WTC11 (cell line): ENCODE data around the gene MYL7. TPM values are rescaled to one million over a fixed set of nuclear protein-coding genes. Genes with fewer than 3 reads are reported as not detected.

ENCODE experiments used
- CBFB ChIP-seq: sonication (generic); formaldehyde crosslinking; IDR thresholded peaks from 2 replicates; pipeline ENCODE4 v1.8.1; 2022; ENCODE audit warnings: mild to moderate bottlenecking, low read depth, missing genetic modification reagents
- CREM ChIP-seq: sonication (generic); formaldehyde crosslinking; IDR thresholded peaks from 2 replicates; pipeline ENCODE4 v1.8.1; 2022; ENCODE audit warnings: mild to moderate bottlenecking, missing genetic modification reagents, moderate library complexity
- ELF4 ChIP-seq: sonication (generic); formaldehyde crosslinking; IDR thresholded peaks from 2 replicates; pipeline ENCODE4 v1.8.1; 2022; ENCODE audit warnings: low read depth, mild to moderate bottlenecking, moderate library complexity, missing genetic modification reagents
- GABPB1 ChIP-seq: sonication (generic); formaldehyde crosslinking; IDR thresholded peaks from 2 replicates; pipeline ENCODE4 v1.8.1; 2023; ENCODE audit warnings: mild to moderate bottlenecking, missing genetic modification reagents
- GRHL2 ChIP-seq: fragments of 250-450 bp; sonication (Bioruptor Pico); IDR thresholded peaks from 2 replicates; pipeline ENCODE4 v1.8.0; 2022; ENCODE audit warnings: mild to moderate bottlenecking, moderate library complexity; ENCODE audit not compliant: insufficient replicate concordance, severe bottlenecking
- JAZF1 ChIP-seq: fragments of 250-450 bp; sonication (Bioruptor Pico); IDR thresholded peaks from 2 replicates; pipeline ENCODE4 v1.9.0; 2021; ENCODE audit warnings: moderate library complexity, mild to moderate bottlenecking, inconsistent platforms
- MXD4 ChIP-seq: fragments of 250-450 bp; sonication (Bioruptor Pico); IDR thresholded peaks from 2 replicates; pipeline ENCODE4 v1.8.0; 2021; ENCODE audit warnings: mild to moderate bottlenecking, moderate library complexity, borderline replicate concordance
- PRRX2 ChIP-seq: fragments of 250-450 bp; sonication (Bioruptor Pico); IDR thresholded peaks from 2 replicates; pipeline ENCODE4 v1.8.0; 2021; ENCODE audit warnings: mild to moderate bottlenecking
- RORB ChIP-seq: fragments of 250-450 bp; sonication (Bioruptor Pico); IDR thresholded peaks from 2 replicates; pipeline ENCODE4 v1.9.0; 2021; ENCODE audit warnings: mild to moderate bottlenecking
- ZNF317 ChIP-seq: sonication (generic); formaldehyde crosslinking; IDR thresholded peaks from 2 replicates; pipeline ENCODE4 v1.8.1; 2023; ENCODE audit warnings: low read depth, mild to moderate bottlenecking, moderate library complexity, missing genetic modification reagents, borderline replicate concordance
- ZNF416 ChIP-seq: fragments of 250-450 bp; sonication (Bioruptor Pico); IDR thresholded peaks from 2 replicates; pipeline ENCODE4 v1.9.0; 2021; ENCODE audit warnings: mild to moderate bottlenecking, inconsistent platforms
- ZNF423 ChIP-seq: fragments of 250-450 bp; sonication (Bioruptor Pico); IDR thresholded peaks from 2 replicates; pipeline ENCODE4 v2.1.2; 2022; ENCODE audit warnings: mild to moderate bottlenecking, moderate library complexity
- total RNA-seq: library from RNA; stranded (reverse); gene quantifications from 3 replicates; pipeline ENCODE4 v1.2.3, GENCODE V29; 2021
- TF ChIP-seq, protein P1 (sequence below): fragments of 250-450 bp; sonication (Bioruptor Pico); IDR thresholded peaks from 2 replicates; pipeline ENCODE4 v1.8.0; 2021; ENCODE audit warnings: mild to moderate bottlenecking
- TF ChIP-seq, protein P2 (sequence below): sonication (generic); formaldehyde crosslinking; IDR thresholded peaks from 2 replicates; pipeline ENCODE4 v1.8.0; 2022; ENCODE audit warnings: missing genetic modification reagents
- TF ChIP-seq, protein P3 (sequence below): sonication (generic); formaldehyde crosslinking; IDR thresholded peaks from 2 replicates; pipeline ENCODE4 v1.8.1; 2022; ENCODE audit warnings: mild to moderate bottlenecking, missing genetic modification reagents, moderate library complexity, borderline replicate concordance
- TF ChIP-seq, protein P4 (sequence below): fragments of 200-600 bp; IDR thresholded peaks from 2 replicates; pipeline ENCODE4 v1.8.0; 2022; ENCODE audit warnings: antibody characterized with exemption
- TF ChIP-seq, protein P5 (sequence below): fragments of 250-450 bp; sonication (Bioruptor Pico); IDR thresholded peaks from 2 replicates; pipeline ENCODE4 v1.9.0; 2021; ENCODE audit warnings: mild to moderate bottlenecking, borderline replicate concordance
- TF ChIP-seq, protein P6 (sequence below): fragments of 250-450 bp; sonication (Bioruptor Pico); IDR thresholded peaks from 2 replicates; pipeline ENCODE4 v1.9.0; 2021; ENCODE audit warnings: mild to moderate bottlenecking
- TF ChIP-seq, protein P7 (sequence below): fragments of 250-450 bp; sonication (Bioruptor Pico); IDR thresholded peaks from 2 replicates; pipeline ENCODE4 v1.9.0; 2021; ENCODE audit warnings: moderate library complexity, mild to moderate bottlenecking, inconsistent platforms, borderline replicate concordance
- TF ChIP-seq, protein P8 (sequence below): sonication (generic); formaldehyde crosslinking; IDR thresholded peaks from 2 replicates; pipeline ENCODE4 v1.8.1; 2022; ENCODE audit warnings: low read depth, mild to moderate bottlenecking, moderate library complexity, missing genetic modification reagents, borderline replicate concordance
- TF ChIP-seq, protein P9 (sequence below): sonication (generic); formaldehyde crosslinking; IDR thresholded peaks from 2 replicates; pipeline ENCODE4 v1.8.1; 2023; ENCODE audit warnings: mild to moderate bottlenecking, missing genetic modification reagents, moderate library complexity

MYL7 gene
- total RNA-seq, 1 experiment from 2014 or later, result 0.90 TPM

DNA sequence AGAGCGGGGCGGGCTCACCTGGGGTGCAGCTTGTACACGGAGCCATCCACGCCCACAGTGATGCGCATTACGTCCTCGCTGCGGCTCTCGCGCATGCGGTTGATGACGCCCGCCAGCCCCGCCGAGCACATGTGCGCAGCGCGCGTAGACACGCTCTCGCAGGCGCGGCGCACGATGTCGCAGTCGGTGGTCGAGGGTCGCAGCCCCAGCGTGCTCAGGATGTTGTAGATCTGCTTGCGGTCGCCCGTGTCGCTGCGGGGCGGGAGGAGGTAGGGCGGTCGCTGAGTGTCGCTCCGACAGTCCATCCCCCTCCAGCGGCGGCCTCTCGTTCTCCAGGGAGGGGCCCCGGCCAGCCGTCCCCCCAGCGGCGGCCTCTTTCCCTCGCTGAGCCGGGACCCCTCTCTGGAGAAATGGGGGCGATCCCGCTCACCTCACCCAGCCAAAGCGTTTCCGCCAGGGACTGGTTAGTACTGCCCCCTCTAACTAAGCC, 4.4 kb upstream of the MYL7 start (continued):
- TF ChIP-seq, protein P1, sequence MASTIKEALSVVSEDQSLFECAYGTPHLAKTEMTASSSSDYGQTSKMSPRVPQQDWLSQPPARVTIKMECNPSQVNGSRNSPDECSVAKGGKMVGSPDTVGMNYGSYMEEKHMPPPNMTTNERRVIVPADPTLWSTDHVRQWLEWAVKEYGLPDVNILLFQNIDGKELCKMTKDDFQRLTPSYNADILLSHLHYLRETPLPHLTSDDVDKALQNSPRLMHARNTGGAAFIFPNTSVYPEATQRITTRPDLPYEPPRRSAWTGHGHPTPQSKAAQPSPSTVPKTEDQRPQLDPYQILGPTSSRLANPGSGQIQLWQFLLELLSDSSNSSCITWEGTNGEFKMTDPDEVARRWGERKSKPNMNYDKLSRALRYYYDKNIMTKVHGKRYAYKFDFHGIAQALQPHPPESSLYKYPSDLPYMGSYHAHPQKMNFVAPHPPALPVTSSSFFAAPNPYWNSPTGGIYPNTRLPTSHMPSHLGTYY (CRISPR knock-in tag), result no peak
- TF ChIP-seq MXD4 (CRISPR knock-in tag) (no peak), ZNF423 (CRISPR knock-in tag) (no peak), JAZF1 (CRISPR knock-in tag) (no peak), GRHL2 (CRISPR knock-in tag) (no peak), CBFB (CRISPR knock-in tag) (peak; percentile 55; the same call in 1 of the 2 replicates), CREM (CRISPR knock-in tag) (peak; percentile 75; the same call in 1 of the 2 replicates), ELF4 (peak; percentile 94), ZNF317 (CRISPR knock-in tag) (peak; percentile 65), ZNF416 (CRISPR knock-in tag) (no peak), RORB (no peak), PRRX2 (CRISPR knock-in tag) (no peak), GABPB1 (CRISPR knock-in tag) (no peak)
- TF ChIP-seq, protein P2, sequence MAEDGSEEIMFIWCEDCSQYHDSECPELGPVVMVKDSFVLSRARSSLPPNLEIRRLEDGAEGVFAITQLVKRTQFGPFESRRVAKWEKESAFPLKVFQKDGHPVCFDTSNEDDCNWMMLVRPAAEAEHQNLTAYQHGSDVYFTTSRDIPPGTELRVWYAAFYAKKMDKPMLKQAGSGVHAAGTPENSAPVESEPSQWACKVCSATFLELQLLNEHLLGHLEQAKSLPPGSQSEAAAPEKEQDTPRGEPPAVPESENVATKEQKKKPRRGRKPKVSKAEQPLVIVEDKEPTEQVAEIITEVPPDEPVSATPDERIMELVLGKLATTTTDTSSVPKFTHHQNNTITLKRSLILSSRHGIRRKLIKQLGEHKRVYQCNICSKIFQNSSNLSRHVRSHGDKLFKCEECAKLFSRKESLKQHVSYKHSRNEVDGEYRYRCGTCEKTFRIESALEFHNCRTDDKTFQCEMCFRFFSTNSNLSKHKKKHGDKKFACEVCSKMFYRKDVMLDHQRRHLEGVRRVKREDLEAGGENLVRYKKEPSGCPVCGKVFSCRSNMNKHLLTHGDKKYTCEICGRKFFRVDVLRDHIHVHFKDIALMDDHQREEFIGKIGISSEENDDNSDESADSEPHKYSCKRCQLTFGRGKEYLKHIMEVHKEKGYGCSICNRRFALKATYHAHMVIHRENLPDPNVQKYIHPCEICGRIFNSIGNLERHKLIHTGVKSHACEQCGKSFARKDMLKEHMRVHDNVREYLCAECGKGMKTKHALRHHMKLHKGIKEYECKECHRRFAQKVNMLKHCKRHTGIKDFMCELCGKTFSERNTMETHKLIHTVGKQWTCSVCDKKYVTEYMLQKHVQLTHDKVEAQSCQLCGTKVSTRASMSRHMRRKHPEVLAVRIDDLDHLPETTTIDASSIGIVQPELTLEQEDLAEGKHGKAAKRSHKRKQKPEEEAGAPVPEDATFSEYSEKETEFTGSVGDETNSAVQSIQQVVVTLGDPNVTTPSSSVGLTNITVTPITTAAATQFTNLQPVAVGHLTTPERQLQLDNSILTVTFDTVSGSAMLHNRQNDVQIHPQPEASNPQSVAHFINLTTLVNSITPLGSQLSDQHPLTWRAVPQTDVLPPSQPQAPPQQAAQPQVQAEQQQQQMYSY (CRISPR knock-in tag), result peak; percentile 87
- TF ChIP-seq, protein P3, sequence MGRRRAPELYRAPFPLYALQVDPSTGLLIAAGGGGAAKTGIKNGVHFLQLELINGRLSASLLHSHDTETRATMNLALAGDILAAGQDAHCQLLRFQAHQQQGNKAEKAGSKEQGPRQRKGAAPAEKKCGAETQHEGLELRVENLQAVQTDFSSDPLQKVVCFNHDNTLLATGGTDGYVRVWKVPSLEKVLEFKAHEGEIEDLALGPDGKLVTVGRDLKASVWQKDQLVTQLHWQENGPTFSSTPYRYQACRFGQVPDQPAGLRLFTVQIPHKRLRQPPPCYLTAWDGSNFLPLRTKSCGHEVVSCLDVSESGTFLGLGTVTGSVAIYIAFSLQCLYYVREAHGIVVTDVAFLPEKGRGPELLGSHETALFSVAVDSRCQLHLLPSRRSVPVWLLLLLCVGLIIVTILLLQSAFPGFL (CRISPR knock-in tag), result peak; percentile 59; the same call in 1 of the 2 replicates
- TF ChIP-seq, protein P4, sequence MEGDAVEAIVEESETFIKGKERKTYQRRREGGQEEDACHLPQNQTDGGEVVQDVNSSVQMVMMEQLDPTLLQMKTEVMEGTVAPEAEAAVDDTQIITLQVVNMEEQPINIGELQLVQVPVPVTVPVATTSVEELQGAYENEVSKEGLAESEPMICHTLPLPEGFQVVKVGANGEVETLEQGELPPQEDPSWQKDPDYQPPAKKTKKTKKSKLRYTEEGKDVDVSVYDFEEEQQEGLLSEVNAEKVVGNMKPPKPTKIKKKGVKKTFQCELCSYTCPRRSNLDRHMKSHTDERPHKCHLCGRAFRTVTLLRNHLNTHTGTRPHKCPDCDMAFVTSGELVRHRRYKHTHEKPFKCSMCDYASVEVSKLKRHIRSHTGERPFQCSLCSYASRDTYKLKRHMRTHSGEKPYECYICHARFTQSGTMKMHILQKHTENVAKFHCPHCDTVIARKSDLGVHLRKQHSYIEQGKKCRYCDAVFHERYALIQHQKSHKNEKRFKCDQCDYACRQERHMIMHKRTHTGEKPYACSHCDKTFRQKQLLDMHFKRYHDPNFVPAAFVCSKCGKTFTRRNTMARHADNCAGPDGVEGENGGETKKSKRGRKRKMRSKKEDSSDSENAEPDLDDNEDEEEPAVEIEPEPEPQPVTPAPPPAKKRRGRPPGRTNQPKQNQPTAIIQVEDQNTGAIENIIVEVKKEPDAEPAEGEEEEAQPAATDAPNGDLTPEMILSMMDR, result no peak
- TF ChIP-seq, protein P5, sequence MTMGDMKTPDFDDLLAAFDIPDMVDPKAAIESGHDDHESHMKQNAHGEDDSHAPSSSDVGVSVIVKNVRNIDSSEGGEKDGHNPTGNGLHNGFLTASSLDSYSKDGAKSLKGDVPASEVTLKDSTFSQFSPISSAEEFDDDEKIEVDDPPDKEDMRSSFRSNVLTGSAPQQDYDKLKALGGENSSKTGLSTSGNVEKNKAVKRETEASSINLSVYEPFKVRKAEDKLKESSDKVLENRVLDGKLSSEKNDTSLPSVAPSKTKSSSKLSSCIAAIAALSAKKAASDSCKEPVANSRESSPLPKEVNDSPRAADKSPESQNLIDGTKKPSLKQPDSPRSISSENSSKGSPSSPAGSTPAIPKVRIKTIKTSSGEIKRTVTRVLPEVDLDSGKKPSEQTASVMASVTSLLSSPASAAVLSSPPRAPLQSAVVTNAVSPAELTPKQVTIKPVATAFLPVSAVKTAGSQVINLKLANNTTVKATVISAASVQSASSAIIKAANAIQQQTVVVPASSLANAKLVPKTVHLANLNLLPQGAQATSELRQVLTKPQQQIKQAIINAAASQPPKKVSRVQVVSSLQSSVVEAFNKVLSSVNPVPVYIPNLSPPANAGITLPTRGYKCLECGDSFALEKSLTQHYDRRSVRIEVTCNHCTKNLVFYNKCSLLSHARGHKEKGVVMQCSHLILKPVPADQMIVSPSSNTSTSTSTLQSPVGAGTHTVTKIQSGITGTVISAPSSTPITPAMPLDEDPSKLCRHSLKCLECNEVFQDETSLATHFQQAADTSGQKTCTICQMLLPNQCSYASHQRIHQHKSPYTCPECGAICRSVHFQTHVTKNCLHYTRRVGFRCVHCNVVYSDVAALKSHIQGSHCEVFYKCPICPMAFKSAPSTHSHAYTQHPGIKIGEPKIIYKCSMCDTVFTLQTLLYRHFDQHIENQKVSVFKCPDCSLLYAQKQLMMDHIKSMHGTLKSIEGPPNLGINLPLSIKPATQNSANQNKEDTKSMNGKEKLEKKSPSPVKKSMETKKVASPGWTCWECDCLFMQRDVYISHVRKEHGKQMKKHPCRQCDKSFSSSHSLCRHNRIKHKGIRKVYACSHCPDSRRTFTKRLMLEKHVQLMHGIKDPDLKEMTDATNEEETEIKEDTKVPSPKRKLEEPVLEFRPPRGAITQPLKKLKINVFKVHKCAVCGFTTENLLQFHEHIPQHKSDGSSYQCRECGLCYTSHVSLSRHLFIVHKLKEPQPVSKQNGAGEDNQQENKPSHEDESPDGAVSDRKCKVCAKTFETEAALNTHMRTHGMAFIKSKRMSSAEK, result no peak
- TF ChIP-seq, protein P6, sequence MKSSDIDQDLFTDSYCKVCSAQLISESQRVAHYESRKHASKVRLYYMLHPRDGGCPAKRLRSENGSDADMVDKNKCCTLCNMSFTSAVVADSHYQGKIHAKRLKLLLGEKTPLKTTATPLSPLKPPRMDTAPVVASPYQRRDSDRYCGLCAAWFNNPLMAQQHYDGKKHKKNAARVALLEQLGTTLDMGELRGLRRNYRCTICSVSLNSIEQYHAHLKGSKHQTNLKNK, result no peak
- TF ChIP-seq, protein P7, sequence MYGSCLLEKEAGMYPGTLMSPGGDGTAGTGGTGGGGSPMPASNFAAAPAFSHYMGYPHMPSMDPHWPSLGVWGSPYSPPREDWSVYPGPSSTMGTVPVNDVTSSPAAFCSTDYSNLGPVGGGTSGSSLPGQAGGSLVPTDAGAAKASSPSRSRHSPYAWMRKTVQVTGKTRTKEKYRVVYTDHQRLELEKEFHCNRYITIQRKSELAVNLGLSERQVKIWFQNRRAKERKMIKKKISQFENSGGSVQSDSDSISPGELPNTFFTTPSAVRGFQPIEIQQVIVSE, result no peak
- TF ChIP-seq, protein P8, sequence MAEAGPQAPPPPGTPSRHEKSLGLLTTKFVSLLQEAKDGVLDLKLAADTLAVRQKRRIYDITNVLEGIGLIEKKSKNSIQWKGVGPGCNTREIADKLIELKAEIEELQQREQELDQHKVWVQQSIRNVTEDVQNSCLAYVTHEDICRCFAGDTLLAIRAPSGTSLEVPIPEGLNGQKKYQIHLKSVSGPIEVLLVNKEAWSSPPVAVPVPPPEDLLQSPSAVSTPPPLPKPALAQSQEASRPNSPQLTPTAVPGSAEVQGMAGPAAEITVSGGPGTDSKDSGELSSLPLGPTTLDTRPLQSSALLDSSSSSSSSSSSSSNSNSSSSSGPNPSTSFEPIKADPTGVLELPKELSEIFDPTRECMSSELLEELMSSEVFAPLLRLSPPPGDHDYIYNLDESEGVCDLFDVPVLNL, result peak; percentile 97
- TF ChIP-seq, protein P9, sequence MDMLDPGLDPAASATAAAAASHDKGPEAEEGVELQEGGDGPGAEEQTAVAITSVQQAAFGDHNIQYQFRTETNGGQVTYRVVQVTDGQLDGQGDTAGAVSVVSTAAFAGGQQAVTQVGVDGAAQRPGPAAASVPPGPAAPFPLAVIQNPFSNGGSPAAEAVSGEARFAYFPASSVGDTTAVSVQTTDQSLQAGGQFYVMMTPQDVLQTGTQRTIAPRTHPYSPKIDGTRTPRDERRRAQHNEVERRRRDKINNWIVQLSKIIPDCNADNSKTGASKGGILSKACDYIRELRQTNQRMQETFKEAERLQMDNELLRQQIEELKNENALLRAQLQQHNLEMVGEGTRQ (CRISPR knock-in tag), result no peak
